ENCODE measurements around the gene GPRC5B. TPM values are rescaled to one million over a fixed set of nuclear protein-coding genes. Genes with fewer than 3 reads are reported as not detected.

The GPRC5B gene
- not detected for total RNA-seq

- H3K36me3 Mint-ChIP-seq = no peaks in the 10 kb centered on the region
- ATAC-seq (peak; percentile 63 to 80), DNase-seq (ENCODE audit: low spot score) (no peak)
- H3K27me3 Mint-ChIP-seq = peaks cover 31 to 40% of the 10 kb centered on the region in 2 donors
- H3K9me3 Mint-ChIP-seq = no peaks in the 10 kb centered on the region
- peaks cover 14 to 17% of the 10 kb centered on the region in 2 donors for H3K4me1 Mint-ChIP-seq (ENCODE audit: low read depth in 2 of 2)
- no peak within 1 kb of the TSS for H3K27ac Mint-ChIP-seq
- H3K4me3 Mint-ChIP-seq = peak within 1 kb of the TSS; percentile 70
Measured at GRCh38 chr16:19884611-19885450, at the start of gene GPRC5B. Gene GPRC5B (minus strand): TSS chr16:19884848. CDS start chr16:19872845, 12,003 bp downstream.

- Mint-ChIP-seq H3K9me3 (no peaks in the 10 kb centered on the region), H3K4me1 (ENCODE audit: low read depth in 2 of 2) (no peaks in the 10 kb centered on the region), H3K36me3 (no peaks in the 10 kb centered on the region), H3K4me3 (no peak overlapping the region), H3K27me3 (peaks cover 0 to 12% of the 10 kb centered on the region in 2 donors), H3K27ac (no peak overlapping the region)
- ATAC-seq (no peak), DNase-seq (ENCODE audit: low spot score) (no peak)
Measured at GRCh38 chr16:19933740-19934139, 49.1 kb upstream of the GPRC5B start.

GRCh38 chr16:19929062-19929511 is 44.4 kb upstream of the GPRC5B start:
- no peak overlapping the region for H3K27ac Mint-ChIP-seq
- DNase-seq (ENCODE audit: low spot score) = no peak
- no peaks in the 10 kb centered on the region for H3K4me1 Mint-ChIP-seq (ENCODE audit: low read depth in 2 of 2)
- H3K27me3 Mint-ChIP-seq = peaks cover 0 to 17% of the 10 kb centered on the region in 2 donors
- no peaks in the 10 kb centered on the region for H3K36me3 Mint-ChIP-seq
- no peaks in the 10 kb centered on the region for H3K9me3 Mint-ChIP-seq
- ATAC-seq = no peak
- no peak overlapping the region for H3K4me3 Mint-ChIP-seq

GRCh38 chr16:19928432-19928831 is 43.8 kb upstream of the GPRC5B start:
- Mint-ChIP-seq H3K27ac (no peak overlapping the region), H3K4me3 (no peak overlapping the region), H3K4me1 (ENCODE audit: low read depth in 2 of 2) (no peaks in the 10 kb centered on the region), H3K36me3 (no peaks in the 10 kb centered on the region), H3K27me3 (peaks cover 0 to 11% of the 10 kb centered on the region in 2 donors), H3K9me3 (no peaks in the 10 kb centered on the region)
- ATAC-seq = no peak
- DNase-seq (ENCODE audit: low spot score) = no peak

DNA sequence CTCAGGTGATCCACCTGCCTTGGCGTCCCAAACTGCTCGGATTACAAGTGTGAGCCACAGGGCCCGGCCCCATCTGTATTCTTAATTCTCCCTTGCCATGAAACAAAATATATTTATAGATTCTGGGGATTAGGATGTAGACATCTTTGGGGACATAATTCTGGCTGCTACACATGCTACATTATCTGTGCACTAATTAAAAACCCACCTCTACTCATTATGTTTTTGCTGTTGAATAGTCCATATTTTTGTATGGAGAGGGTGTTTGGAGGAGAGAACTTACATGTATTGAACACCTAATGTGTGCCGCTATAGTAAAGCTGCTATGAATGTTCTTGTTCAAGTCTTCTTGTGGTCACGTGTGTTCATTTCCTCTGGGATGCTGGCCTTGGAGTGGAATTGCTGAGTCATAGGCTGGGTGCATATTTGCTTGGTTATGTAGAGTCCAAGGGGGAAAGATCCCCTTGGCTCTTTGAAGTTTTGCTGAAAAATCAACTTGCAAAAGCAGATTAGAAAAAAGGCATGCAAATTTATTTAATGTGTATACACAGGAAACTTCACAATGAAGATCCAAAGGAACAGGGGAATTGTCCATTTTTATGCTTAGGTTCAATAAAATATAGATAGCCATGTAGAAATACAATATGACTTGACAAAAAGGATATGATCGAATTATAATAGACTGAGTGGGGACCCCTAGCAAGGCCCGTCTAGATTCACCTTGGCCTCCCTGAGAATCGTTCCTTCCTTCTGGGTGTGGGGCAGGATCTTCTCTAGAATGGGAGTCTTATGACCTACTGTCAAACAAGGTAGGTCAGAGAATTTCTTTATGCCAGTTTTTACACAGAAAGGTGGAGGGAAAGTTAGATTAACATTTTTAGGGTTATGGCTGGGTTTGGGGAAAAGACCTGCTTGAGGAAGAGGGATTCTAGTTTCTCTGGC is 42.1 kb upstream of the GPRC5B start:
- ATAC-seq (no peak), DNase-seq (ENCODE audit: low spot score) (no peak)
- Mint-ChIP-seq H3K27ac (no peak overlapping the region), H3K27me3 (peaks cover 0 to 11% of the 10 kb centered on the region in 2 donors), H3K4me1 (ENCODE audit: low read depth in 2 of 2) (no peaks in the 10 kb centered on the region), H3K4me3 (no peak overlapping the region), H3K36me3 (no peaks in the 10 kb centered on the region), H3K9me3 (no peaks in the 10 kb centered on the region)

DNA sequence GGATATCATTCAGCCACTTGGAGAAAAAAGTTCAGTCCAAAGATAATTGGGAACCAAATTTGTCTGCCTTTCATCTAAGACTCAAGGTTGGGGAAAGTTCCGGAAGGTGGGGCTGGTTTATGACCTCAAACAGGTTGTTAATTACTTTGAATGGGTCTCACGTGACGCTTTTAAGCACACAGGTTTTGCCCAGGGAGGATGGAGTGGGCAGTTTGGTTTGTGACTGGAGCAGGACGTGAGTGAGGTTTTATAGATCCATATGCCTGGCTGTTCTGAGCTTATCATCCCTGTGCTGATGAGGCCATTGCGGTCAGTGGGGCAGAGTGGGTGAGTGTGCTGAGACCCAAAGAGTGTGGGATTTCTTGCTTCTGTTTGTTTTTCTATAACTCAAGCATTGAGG is 38.7 kb upstream of the GPRC5B start:
- H3K4me3 Mint-ChIP-seq = no peak overlapping the region
- no peaks in the 10 kb centered on the region for H3K9me3 Mint-ChIP-seq
- no peak overlapping the region for H3K27ac Mint-ChIP-seq
- no peaks in the 10 kb centered on the region for H3K36me3 Mint-ChIP-seq
- no peaks in the 10 kb centered on the region for H3K4me1 Mint-ChIP-seq (ENCODE audit: low read depth in 2 of 2)
- no peak for ATAC-seq
- H3K27me3 Mint-ChIP-seq = peaks cover 9 to 27% of the 10 kb centered on the region in 2 donors
- no peak for DNase-seq (ENCODE audit: low spot score)

- Mint-ChIP-seq H3K36me3 (no peaks in the 10 kb centered on the region), H3K27me3 (peaks cover 16 to 28% of the 10 kb centered on the region in 2 donors), H3K4me3 (no peak overlapping the region), H3K27ac (no peak overlapping the region), H3K9me3 (no peaks in the 10 kb centered on the region), H3K4me1 (ENCODE audit: low read depth in 2 of 2) (peaks cover 0 to 3% of the 10 kb centered on the region in 2 donors)
- no peak for DNase-seq (ENCODE audit: low spot score)
- no peak for ATAC-seq
Measured at GRCh38 chr16:19919142-19919541, 34.5 kb upstream of the GPRC5B start.

DNA sequence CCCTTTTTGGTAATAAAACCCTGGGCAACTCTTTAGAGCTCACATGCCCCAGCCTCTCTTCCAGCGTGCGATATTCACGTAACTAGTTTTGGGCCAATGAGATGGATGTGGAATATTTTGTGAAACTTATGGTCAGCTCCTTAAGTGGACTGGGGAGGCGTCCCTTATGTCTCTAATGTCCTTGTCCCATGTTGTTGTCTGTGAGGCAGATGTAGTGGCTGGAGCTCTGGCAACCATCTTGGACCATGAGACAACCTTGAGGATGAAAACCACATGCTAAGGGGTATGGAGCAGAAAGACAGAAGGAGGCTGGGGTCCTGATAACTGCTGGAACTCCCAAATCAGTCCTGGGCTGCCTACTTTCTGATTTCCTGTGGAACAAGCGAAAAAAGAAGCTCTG is 31.4 kb upstream of the GPRC5B start:
- Mint-ChIP-seq H3K4me3 (no peak overlapping the region), H3K27ac (no peak overlapping the region), H3K4me1 (ENCODE audit: low read depth in 2 of 2) (peaks cover 0 to 3% of the 10 kb centered on the region in 2 donors), H3K27me3 (peaks cover 17 to 34% of the 10 kb centered on the region in 2 donors), H3K9me3 (no peaks in the 10 kb centered on the region), H3K36me3 (no peaks in the 10 kb centered on the region)
- DNase-seq (ENCODE audit: low spot score) (no peak), ATAC-seq (no peak)

DNA sequence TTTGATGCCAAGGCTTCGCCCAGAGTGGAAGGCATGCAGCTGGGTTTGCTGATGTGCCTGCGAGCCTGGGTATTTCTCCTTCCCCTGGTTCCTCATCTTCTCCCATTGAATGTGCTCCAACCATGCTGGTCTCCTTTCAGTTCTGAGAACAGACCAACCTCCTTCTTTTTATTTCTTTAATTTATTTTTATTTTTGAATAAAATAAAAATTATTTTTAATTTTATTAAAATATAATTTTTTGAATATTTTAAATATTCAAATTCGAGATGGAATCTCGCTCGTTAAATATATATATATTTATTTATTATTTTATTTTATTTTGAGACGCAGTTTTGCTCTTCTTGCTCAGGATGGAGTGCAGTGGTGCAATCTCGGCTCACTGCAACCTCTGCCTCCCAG is 30.2 kb upstream of the GPRC5B start:
- DNase-seq (ENCODE audit: low spot score) (no peak), ATAC-seq (no peak)
- peaks cover 13 to 23% of the 10 kb centered on the region in 2 donors for H3K27me3 Mint-ChIP-seq
- H3K4me3 Mint-ChIP-seq = no peak overlapping the region
- H3K9me3 Mint-ChIP-seq = no peaks in the 10 kb centered on the region
- no peaks in the 10 kb centered on the region for H3K36me3 Mint-ChIP-seq
- H3K27ac Mint-ChIP-seq = no peak overlapping the region
- H3K4me1 Mint-ChIP-seq (ENCODE audit: low read depth in 2 of 2) = peaks cover 0 to 3% of the 10 kb centered on the region in 2 donors

GRCh38 chr16:19913340-19913645 is 28.6 kb upstream of the GPRC5B start:
- H3K27ac Mint-ChIP-seq = no peak overlapping the region
- no peaks in the 10 kb centered on the region for H3K9me3 Mint-ChIP-seq
- ATAC-seq = no peak
- no peak for DNase-seq (ENCODE audit: low spot score)
- peaks cover 0 to 3% of the 10 kb centered on the region in 2 donors for H3K4me1 Mint-ChIP-seq (ENCODE audit: low read depth in 2 of 2)
- H3K36me3 Mint-ChIP-seq = no peaks in the 10 kb centered on the region
- H3K27me3 Mint-ChIP-seq = peaks cover 14 to 22% of the 10 kb centered on the region in 2 donors
- H3K4me3 Mint-ChIP-seq = no peak overlapping the region

GRCh38 chr16:19912455-19913339 is 28.0 kb upstream of the GPRC5B start:
- Mint-ChIP-seq H3K27ac (no peak overlapping the region), H3K4me3 (no peak overlapping the region), H3K27me3 (peaks cover 20 to 28% of the 10 kb centered on the region in 2 donors), H3K9me3 (no peaks in the 10 kb centered on the region), H3K4me1 (ENCODE audit: low read depth in 2 of 2) (peaks cover 3 to 6% of the 10 kb centered on the region in 2 donors), H3K36me3 (no peaks in the 10 kb centered on the region)
- no peak for ATAC-seq
- DNase-seq (ENCODE audit: low spot score) = no peak

GRCh38 chr16:19911747-19912454 is 27.3 kb upstream of the GPRC5B start:
- H3K4me1 Mint-ChIP-seq (ENCODE audit: low read depth in 2 of 2) = peaks cover 9 to 10% of the 10 kb centered on the region in 2 donors
- DNase-seq (ENCODE audit: low spot score) (no peak), ATAC-seq (no peak)
- H3K27ac Mint-ChIP-seq = no peak overlapping the region
- H3K27me3 Mint-ChIP-seq = peaks cover 24 to 31% of the 10 kb centered on the region in 2 donors
- H3K9me3 Mint-ChIP-seq = no peaks in the 10 kb centered on the region
- H3K36me3 Mint-ChIP-seq = no peaks in the 10 kb centered on the region
- H3K4me3 Mint-ChIP-seq = no peak overlapping the region

- H3K36me3 Mint-ChIP-seq = no peaks in the 10 kb centered on the region
- H3K4me1 Mint-ChIP-seq (ENCODE audit: low read depth in 2 of 2) = peaks cover 9 to 10% of the 10 kb centered on the region in 2 donors
- peaks cover 24 to 30% of the 10 kb centered on the region in 2 donors for H3K27me3 Mint-ChIP-seq
- H3K9me3 Mint-ChIP-seq = no peaks in the 10 kb centered on the region
- DNase-seq (ENCODE audit: low spot score) (no peak), ATAC-seq (no peak)
- H3K4me3 Mint-ChIP-seq = no peak overlapping the region
- H3K27ac Mint-ChIP-seq = no peak overlapping the region
Measured at GRCh38 chr16:19911204-19911603, 26.6 kb upstream of the GPRC5B start.
